ENCODE results near the gene IGF2BP1. TPM values are rescaled to one million over a fixed set of nuclear protein-coding genes. Genes with fewer than 3 reads are reported as not detected.
"Not testable (repeated sequence)": the region's sequence is repeated elsewhere in the genome, so short reads cannot be mapped to it uniquely, and the experiment has no call there.

IGF2BP1 gene
- total and polyA plus RNA-seq, 3 donors from 2014 or later = 10.4 to 19.9 (median 19.3) TPM

- Histone ChIP-seq H3K4me1 (no peaks in the 10 kb centered on the region), H3K4me3 (no peak overlapping the region), H3K36me3 (ENCODE audit: low read depth, missing control alignments) (no peaks in the 10 kb centered on the region), H3K9me3 (no peaks in the 10 kb centered on the region), H3K27ac (no peak overlapping the region), H3K27me3 (no peaks in the 10 kb centered on the region)
- intact Hi-C loops (cut with DNase I; ENCODE audit: low total_unique reads) = no loop called here
- TF ChIP-seq POLR2A (IDR thresholded peaks at IDR 0.05) (no peak), CTCF (IDR thresholded peaks at IDR 0.05) (no peak)
- no peak for DNase-seq
- 85 to 86% methylated on average over 5 of the region's 5 CpGs for WGBS, 2 donors
Observed at GRCh38 chr17:49082231-49082630, 85.0 kb downstream of the IGF2BP1 start.

- 63 to 76% methylated on average over 2 of the region's 2 CpGs for WGBS, 2 donors
- intact Hi-C loops (cut with DNase I; ENCODE audit: low total_unique reads); H3K27ac ChIP-seq; DNase-seq; H3K36me3 ChIP-seq (ENCODE audit: low read depth, missing control alignments); H3K4me3 ChIP-seq; H3K27me3 ChIP-seq; H3K4me1 ChIP-seq; H3K9me3 ChIP-seq: not testable (repeated sequence)
Observed at GRCh38 chr17:49085046-49085445, 87.9 kb downstream of the IGF2BP1 start.

GRCh38 chr17:49085565-49086315 is 88.6 kb downstream of the IGF2BP1 start:
- TF ChIP-seq POLR2A (IDR thresholded peaks at IDR 0.05) = no peak
- TF ChIP-seq CTCF (IDR thresholded peaks at IDR 0.05) = no peak
- no peak overlapping the region for H3K27ac ChIP-seq
- H3K36me3 ChIP-seq (ENCODE audit: low read depth, missing control alignments) = no peaks in the 10 kb centered on the region
- intact Hi-C loops (cut with DNase I; ENCODE audit: low total_unique reads) = no loop called here
- H3K4me3 ChIP-seq = no peak overlapping the region
- no peak for DNase-seq
- H3K9me3 ChIP-seq = no peaks in the 10 kb centered on the region
- H3K4me1 ChIP-seq = no peaks in the 10 kb centered on the region
- 70 to 73% methylated on average over 5 of the region's 5 CpGs for WGBS, 2 donors
- H3K27me3 ChIP-seq = no peaks in the 10 kb centered on the region

- no peak overlapping the region for H3K4me3 ChIP-seq
- no peak overlapping the region for H3K27ac ChIP-seq
- 64 to 79% methylated on average over 1 of the region's 1 CpG for WGBS, 2 donors
- H3K4me1 ChIP-seq = no peaks in the 10 kb centered on the region
- TF ChIP-seq CTCF (IDR thresholded peaks at IDR 0.05) = no peak
- no peak for TF ChIP-seq POLR2A (IDR thresholded peaks at IDR 0.05)
- no peak for DNase-seq
- H3K36me3 ChIP-seq (ENCODE audit: low read depth, missing control alignments) = no peaks in the 10 kb centered on the region
- intact Hi-C loops (cut with DNase I; ENCODE audit: low total_unique reads) = no loop called here
- H3K9me3 ChIP-seq = no peaks in the 10 kb centered on the region
- no peaks in the 10 kb centered on the region for H3K27me3 ChIP-seq
Observed at GRCh38 chr17:49086316-49086605, 89.1 kb downstream of the IGF2BP1 start.

- no peak for DNase-seq
- H3K4me3 ChIP-seq = no peak overlapping the region
- TF ChIP-seq CTCF (IDR thresholded peaks at IDR 0.05) (no peak), POLR2A (IDR thresholded peaks at IDR 0.05) (no peak)
- H3K4me1 ChIP-seq = no peaks in the 10 kb centered on the region
- intact Hi-C loops (cut with DNase I; ENCODE audit: low total_unique reads) = no loop called here
- no peaks in the 10 kb centered on the region for H3K36me3 ChIP-seq (ENCODE audit: low read depth, missing control alignments)
- H3K27me3 ChIP-seq = no peaks in the 10 kb centered on the region
- no peak overlapping the region for H3K27ac ChIP-seq
- H3K9me3 ChIP-seq = no peaks in the 10 kb centered on the region
Observed at GRCh38 chr17:49086649-49087048, 89.5 kb downstream of the IGF2BP1 start.

All from testis (tissue), 3 donors.